ENCODE data around the gene NR0B2.

NR0B2 gene

GRCh38 chr1:26911399-26912146 lies 2.2 kb downstream of the NR0B2 start:
- ChIA-PET CTCF (interaction anchor here (0.9 kb wide), 1 partner anchor 12 kb away, joined by 3 read pairs; the partner anchor contains the start of gene GPATCH3), POLR2A (no interaction called here)
- TF ChIP-seq CTCF (IDR thresholded peaks at IDR 0.05; ENCODE audit: control extremely low read depth, extremely low read depth, low read depth, missing control alignments): no peak
- DNase-seq (ENCODE audit: extremely low spot score): no peak

- ChIA-PET POLR2A (no interaction called here), CTCF (no interaction called here)
- TF ChIP-seq CTCF (IDR thresholded peaks at IDR 0.05; ENCODE audit: control extremely low read depth, extremely low read depth, low read depth, missing control alignments): no peak
- DNase-seq (ENCODE audit: extremely low spot score): no peak
Measured at GRCh38 chr1:26910343-26911160, 3.2 kb downstream of the NR0B2 start.

- ChIA-PET POLR2A (no interaction called here), CTCF (no interaction called here)
- TF ChIP-seq CTCF (IDR thresholded peaks at IDR 0.05; ENCODE audit: control extremely low read depth, extremely low read depth, low read depth, missing control alignments): no peak
- DNase-seq (ENCODE audit: extremely low spot score): no peak
Measured at GRCh38 chr1:26909951-26910342, 3.8 kb downstream of the NR0B2 start.

DNA sequence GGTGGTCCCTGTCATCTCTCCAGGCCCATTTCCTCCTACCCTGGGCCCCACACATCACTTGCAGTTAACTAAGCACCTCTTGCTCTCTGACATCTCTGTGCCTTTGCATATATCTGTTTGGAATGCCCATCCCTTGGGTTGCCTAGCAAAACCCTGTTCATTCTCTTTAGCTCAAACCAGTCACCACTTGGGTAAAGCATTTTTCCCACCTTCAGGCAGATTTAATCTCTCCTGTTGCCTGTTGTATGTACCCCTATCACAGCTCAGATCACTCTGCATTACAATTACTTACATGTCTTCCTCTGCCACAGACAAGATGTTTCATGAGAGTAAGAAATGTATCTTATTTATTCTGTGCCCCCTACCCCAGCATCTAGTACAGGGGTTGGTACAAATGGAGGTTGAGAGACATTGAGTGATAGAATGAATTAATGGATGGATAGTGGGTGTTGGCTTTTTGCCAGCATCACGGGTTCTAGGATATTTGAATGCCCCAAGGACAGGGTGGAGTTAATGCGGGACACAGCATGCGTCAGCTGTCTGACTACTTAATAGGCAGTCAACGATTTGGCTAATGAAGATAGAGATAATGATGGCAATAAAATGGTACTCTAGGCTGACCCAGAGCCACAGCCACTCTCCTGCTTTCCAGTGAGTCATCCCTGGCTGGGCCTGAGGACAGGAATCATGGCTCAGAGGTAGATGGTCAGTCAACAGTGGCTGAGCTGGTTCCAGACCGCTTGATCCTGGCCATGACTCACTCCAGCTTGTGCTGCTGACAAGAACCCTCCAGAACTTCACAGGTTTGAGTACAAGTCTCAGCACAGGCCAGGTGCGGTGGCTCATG lies 6.5 kb downstream of the NR0B2 start:
- DNase-seq (ENCODE audit: extremely low spot score): no peak
- CTCF ChIA-PET: interaction anchor here (2.0 kb wide), 2 partner anchors 11 to 14 kb away, joined by 6 read pairs; partner anchors contain the start of gene NUDC
- TF ChIP-seq CTCF (IDR thresholded peaks at IDR 0.05; ENCODE audit: control extremely low read depth, extremely low read depth, low read depth, missing control alignments): no peak
- POLR2A ChIA-PET: no interaction called here

- ChIA-PET POLR2A (interaction anchor here (0.6 to 2.6 kb wide), 6 partner anchors 11 to 291 kb away, joined by 3 to 9 read pairs (median 6); partner anchors contain the start of genes GPN2 and NUDC), CTCF (interaction anchor here (2.3 to 4.2 kb wide), 3 partner anchors 13 to 299 kb away, joined by 5 to 33 read pairs (median 8); partner anchors contain the start of gene GPN2)
- TF ChIP-seq CTCF (IDR thresholded peaks at IDR 0.05; ENCODE audit: control extremely low read depth, extremely low read depth, low read depth, missing control alignments): no peak
- no peak for DNase-seq (ENCODE audit: extremely low spot score)
Measured at GRCh38 chr1:26900815-26901511, 12.8 kb downstream of the NR0B2 start.
